H1 (cell line): ENCODE data around the gene TGFB3. TPM values are rescaled to one million over a fixed set of nuclear protein-coding genes. Genes with fewer than 3 reads are reported as not detected.

Experiments used
- CTCF ChIA-PET: fragments of 300-600 bp; sonication (Branson Sonifier 250); formaldehyde crosslinking; loops from one replicate; lab custom pipeline; 2021; ENCODE audit not compliant: partially characterized antibody; lab: Charles Lee
- POLR2A ChIA-PET: fragments of 300-600 bp; sonication (Branson Sonifier 250); formaldehyde crosslinking; loops from one replicate; lab custom pipeline; 2021; ENCODE audit warnings: inconsistent platforms; ENCODE audit not compliant: partially characterized antibody; lab: Charles Lee
- DNase-seq, 2 experiments: peaks; one replicate each; pipeline versions ENCODE4 v3.0.0 to v3.0.0-alpha.2; 2010 to 2022; ENCODE audit warnings: low spot score in 2 of 2, low read depth in 1 of 2, mixed read lengths in 1 of 2
- FAIRE-seq: peaks from 2 replicates; lab custom pipeline; 2011; peaks lifted over from hg19 to GRCh38; lab: Jason Lieb, UNC
- H2AFZ ChIP-seq: 2 replicates; pipeline ENCODE4 v1.8.1; 2012; ENCODE audit warnings: low read length, inconsistent platforms
- H2AK5ac ChIP-seq: 2 replicates; pipeline ENCODE4 v1.6.1; 2013; ENCODE audit warnings: low read depth, low read length
- H2BK120ac ChIP-seq: replicated peaks from 2 replicates; pipeline ENCODE3; 2013; ENCODE audit warnings: low read depth, low read length, inconsistent platforms
- H2BK12ac ChIP-seq: 2 replicates; pipeline ENCODE4 v1.6.1; 2013; ENCODE audit warnings: low read depth, low read length
- H2BK15ac ChIP-seq: 2 replicates; pipeline ENCODE4 v1.6.1; 2013; ENCODE audit warnings: low read length
- H2BK20ac ChIP-seq: 2 replicates; pipeline ENCODE4 v1.6.1; 2013; ENCODE audit warnings: low read length
- H2BK5ac ChIP-seq: 2 replicates; pipeline ENCODE4 v1.6.1; 2013; ENCODE audit warnings: low read depth, low read length
- H3K14ac ChIP-seq: 2 replicates; pipeline ENCODE4 v1.6.1; 2013; ENCODE audit warnings: inconsistent platforms; ENCODE audit not compliant: insufficient read length
- H3K18ac ChIP-seq: 2 replicates; pipeline ENCODE4 v1.6.1; 2013; ENCODE audit warnings: low read length; ENCODE audit errors: extremely low read depth
- H3K23ac ChIP-seq: 2 replicates; pipeline ENCODE4 v1.6.1; 2013; ENCODE audit warnings: inconsistent platforms; ENCODE audit not compliant: insufficient read length
- H3K23me2 ChIP-seq: 2 replicates; pipeline ENCODE4 v1.6.1; 2013; ENCODE audit warnings: low read depth, low read length
- H3K27ac ChIP-seq: 2 replicates; pipeline ENCODE4 v1.6.1; 2011; ENCODE audit warnings: low read depth, low read length, inconsistent platforms
- H3K27me3 ChIP-seq, 4 experiments: replicated peaks in 1 of 4; 1 replicate in 1 of 4; 2 replicates in 3 of 4; pipeline versions ENCODE4 v1.6.1 to v1.8.1; 2011 to 2013; ENCODE audit warnings: low read length in 3 of 4, mild to moderate bottlenecking in 3 of 4, inconsistent platforms in 2 of 4, mixed read lengths in 2 of 4, moderate library complexity in 1 of 4; ENCODE audit not compliant: control insufficient read depth in 3 of 4, insufficient read depth in 3 of 4; ENCODE audit errors: extremely low read depth in 1 of 4
- H3K36me3 ChIP-seq, 4 experiments: 2 replicates each; pipeline versions ENCODE4 v1.6.1 to v1.8.1; 2011 to 2013; ENCODE audit warnings: mild to moderate bottlenecking in 4 of 4, low read length in 3 of 4, moderate library complexity in 2 of 4, control low read depth in 1 of 4, inconsistent platforms in 1 of 4; ENCODE audit not compliant: insufficient read depth in 4 of 4, control insufficient read depth in 2 of 4
- H3K4ac ChIP-seq: replicated peaks from 2 replicates; pipeline ENCODE3; 2013; ENCODE audit warnings: low read length, low read depth, mixed read lengths, inconsistent platforms; ENCODE audit not compliant: insufficient read length
- H3K4me1 ChIP-seq, 4 experiments: replicated peaks in 1 of 4; 1 replicate in 1 of 4; 2 replicates in 3 of 4; pipeline versions ENCODE4 v1.6.1 to v1.8.1; 2011 to 2013; ENCODE audit warnings: low read length in 3 of 4, inconsistent platforms in 2 of 4, mixed read lengths in 1 of 4; ENCODE audit not compliant: insufficient read depth in 4 of 4, control insufficient read depth in 3 of 4
- H3K4me2 ChIP-seq, 2 experiments: 2 replicates each; pipeline versions ENCODE4 v1.6.1 to v1.8.1; 2011 to 2013; ENCODE audit warnings: low read depth in 2 of 2, low read length in 2 of 2, control low read depth in 1 of 2, inconsistent platforms in 1 of 2, mild to moderate bottlenecking in 1 of 2; ENCODE audit not compliant: insufficient read depth in 1 of 2
- H3K4me3 ChIP-seq, 4 experiments: fragments of 200-600, 300-600 bp in 1 of 4; sonication (generic), shearing (Covaris generic), sonication (Bioruptor Twin) in 1 of 4; 2 replicates each; pipeline versions ENCODE4 v1.5.1 to v1.8.1; 2011 to 2016; ENCODE audit warnings: low read length in 4 of 4, low read depth in 3 of 4, control low read depth in 2 of 4, inconsistent platforms in 2 of 4, mild to moderate bottlenecking in 2 of 4, mixed read lengths in 1 of 4, moderate library complexity in 1 of 4; ENCODE audit not compliant: insufficient read depth in 2 of 4; ENCODE audit errors: extremely low read depth in 1 of 4
- H3K56ac ChIP-seq: replicated peaks from 2 replicates; pipeline ENCODE3; 2013; ENCODE audit warnings: low read depth, mild to moderate bottlenecking, mixed read lengths, low read length, inconsistent platforms; ENCODE audit not compliant: insufficient read length
- H3K79me1 ChIP-seq: 2 replicates; pipeline ENCODE4 v1.6.1; 2013; ENCODE audit warnings: low read depth, low read length, control low read depth
- H3K79me2 ChIP-seq, 2 experiments: 2 replicates each; pipeline versions ENCODE4 v1.6.1 to v1.8.1; 2012 to 2013; ENCODE audit warnings: low read length in 2 of 2, mild to moderate bottlenecking in 2 of 2, inconsistent platforms in 1 of 2; ENCODE audit not compliant: insufficient read depth in 2 of 2, control insufficient read depth in 1 of 2
- H3K9ac ChIP-seq, 4 experiments: replicated peaks in 1 of 4; 1 replicate in 1 of 4; 2 replicates in 3 of 4; pipeline versions ENCODE4 v1.6.1 to v1.8.1; 2011 to 2013; ENCODE audit warnings: low read depth in 3 of 4, low read length in 3 of 4, control low read depth in 2 of 4, mild to moderate bottlenecking in 2 of 4, moderate library complexity in 2 of 4, inconsistent platforms in 1 of 4; ENCODE audit errors: extremely low read depth in 1 of 4
- H3K9me3 ChIP-seq, 2 experiments: 2 replicates each; pipeline versions ENCODE4 v1.6.1 to v1.8.1; 2012 to 2013; ENCODE audit warnings: mild to moderate bottlenecking in 2 of 2, moderate library complexity in 2 of 2, control low read depth in 1 of 2, inconsistent platforms in 1 of 2, low read depth in 1 of 2, low read length in 1 of 2, mixed read lengths in 1 of 2; ENCODE audit not compliant: insufficient read depth in 2 of 2
- H4K20me1 ChIP-seq, 2 experiments: replicated peaks in 1 of 2; 2 replicates each; pipeline versions ENCODE3 to v1.8.1; 2011 to 2013; ENCODE audit warnings: inconsistent platforms in 2 of 2, low read length in 2 of 2, mild to moderate bottlenecking in 1 of 2; ENCODE audit not compliant: insufficient read depth in 2 of 2, control insufficient read depth in 1 of 2
- H4K5ac ChIP-seq: 2 replicates; pipeline ENCODE4 v1.6.1; 2013; ENCODE audit warnings: low read length, low read depth, mixed read lengths, inconsistent platforms; ENCODE audit not compliant: insufficient read length
- H4K8ac ChIP-seq: 2 replicates; pipeline ENCODE4 v1.8.0; 2013; ENCODE audit warnings: mild to moderate bottlenecking, moderate library complexity, low read length, inconsistent platforms; ENCODE audit not compliant: insufficient read depth; ENCODE audit errors: extremely low read depth
- H4K91ac ChIP-seq: replicated peaks from 2 replicates; pipeline ENCODE3; 2013; ENCODE audit warnings: low read length, mixed read lengths, inconsistent platforms; ENCODE audit not compliant: insufficient read length
- CHD2 ChIP-seq: IDR thresholded peaks from 2 replicates; pipeline ENCODE4 v1.6.1; 2012; ENCODE audit warnings: low read length, improper control_type of control experiment
- HDAC2 ChIP-seq, 2 experiments: fragments of 300-600 bp in 1 of 2; sonication (generic) in 1 of 2; IDR thresholded peaks; 2 replicates each; pipeline ENCODE4 v1.6.1; 2011 to 2012; ENCODE audit warnings: low read depth in 2 of 2, low read length in 2 of 2, mild to moderate bottlenecking in 2 of 2, moderate library complexity in 2 of 2, borderline replicate concordance in 1 of 2, inconsistent platforms in 1 of 2
- TAF7 ChIP-seq: optimal IDR thresholded peaks from 2 replicates; pipeline ENCODE3; 2011; ENCODE audit warnings: low read depth, mild to moderate bottlenecking, inconsistent platforms, low read length, moderate library complexity, borderline replicate concordance
- WGBS, 2 experiments: shearing (Covaris generic) in 1 of 2; methylation state at CpG; one replicate each; pipeline versions ENCODE4 v1.1.6 to v1.1.7; 2013 to 2015; ENCODE audit warnings: low lambda C conversion rate in 2 of 2, mixed read lengths in 2 of 2, inconsistent platforms in 1 of 2, low coverage in 1 of 2, missing lambda C conversion rate in 1 of 2; ENCODE audit not compliant: insufficient replicate concordance in 2 of 2, insufficient coverage in 1 of 2, insufficient read length in 1 of 2; ENCODE audit errors: extremely low coverage in 1 of 2, missing lambda C conversion rate in 1 of 2; 5-methylcytosine and 5-hydroxymethylcytosine counted together
- polyA plus RNA-seq, 7 experiments: library from polyadenylated mRNA; depleted of rRNA in 3 of 7; stranded (reverse) in 5 of 7; unstranded in 2 of 7; fragments of >200 nt in 5 of 7; fragments of 200-250 nt in 2 of 7; gene quantifications; 1 replicate in 5 of 7; 2 replicates in 1 of 7; 4 replicates in 1 of 7; pipeline versions ENCODE4 v1.2.1 to v1.2.3, GENCODE V29; 2011 to 2013; ENCODE audit warnings: missing spikeins in 2 of 7, mixed read lengths in 2 of 7
- total RNA-seq: library from RNA; stranded (reverse); fragmentation: NEBNext Ultra II Directional; extraction: Animal tissue kit (Norgen Biotek cat#: 25700); gene quantifications from 2 replicates; pipeline ENCODE4 v1.2.1, GENCODE V29; 2021

The TGFB3 gene
- total and polyA plus RNA-seq, 2 of the 8 experiments (the other 6 are each of a cell fraction or from before 2014, with no cell fraction given): 0.65 to 0.86 TPM

DNA sequence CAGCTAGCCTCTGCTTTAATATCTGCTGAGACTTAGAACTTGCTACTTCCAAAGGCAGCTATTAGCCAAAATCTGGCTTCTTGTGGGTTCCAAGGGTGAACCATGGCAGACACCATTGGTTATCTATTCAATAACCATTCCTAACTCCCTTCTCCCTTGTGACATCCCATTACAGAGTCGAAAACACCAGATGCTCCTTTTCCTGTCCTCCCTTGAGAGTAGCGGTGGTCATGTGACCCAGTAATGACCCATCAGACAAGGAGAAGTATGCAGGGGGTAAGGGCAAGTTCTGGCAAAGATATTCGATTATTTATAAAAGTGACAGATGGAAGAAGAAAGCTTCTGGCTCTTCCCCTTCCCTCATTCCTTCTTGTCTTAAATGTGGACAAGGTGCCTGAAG lies 20.1 kb downstream of the TGFB3 start:
- POLR2A ChIA-PET: interaction anchor here (1.0 kb wide), 1 partner anchor 13 kb away, joined by 3 read pairs; no protein-coding TSS in a partner anchor
- no peak overlapping the region for H2BK12ac ChIP-seq
- H4K8ac ChIP-seq: no peak overlapping the region
- FAIRE-seq (no peak), DNase-seq (no peak)
- no peak overlapping the region for H3K4me3 ChIP-seq
- peaks cover 0 to 2% (median 1%) of the 10 kb centered on the region in 4 experiments; a peak in 3 of 7 replicates for H3K4me1 ChIP-seq
- no peak overlapping the region for H2BK15ac ChIP-seq
- no peak overlapping the region for H3K9ac ChIP-seq
- no peaks in the 10 kb centered on the region for H3K9me3 ChIP-seq
- TF ChIP-seq HDAC2 (IDR thresholded peaks at IDR 0.05; ENCODE audit: borderline replicate concordance in 1 of 2, low read depth in 2 of 2, low read length in 2 of 2) (no peak), CHD2 (no peak), TAF7 (no peak)
- WGBS, 2 experiments: 77% methylated on average over 3 of the region's 3 CpGs; no CpG with 5 or more reads in 1 of the 2 experiments
- H2BK5ac ChIP-seq: no peak overlapping the region
- H3K18ac ChIP-seq: no peak overlapping the region
- no peaks in the 10 kb centered on the region for H3K79me2 ChIP-seq
- no peaks in the 10 kb centered on the region for H3K36me3 ChIP-seq
- CTCF ChIA-PET: interaction anchor here (0.6 to 1.8 kb wide), 5 partner anchors 17 to 241 kb away, joined by 3 to 7 read pairs (median 3); no protein-coding TSS in a partner anchor
- no peak overlapping the region for H2AFZ ChIP-seq
- H3K56ac ChIP-seq: no peak overlapping the region
- no peaks in the 10 kb centered on the region for H4K20me1 ChIP-seq
- no peaks in the 10 kb centered on the region for H3K27me3 ChIP-seq
- no peak overlapping the region for H2BK20ac ChIP-seq
- H3K23me2 ChIP-seq: no peaks in the 10 kb centered on the region
- no peak overlapping the region for H3K23ac ChIP-seq
- H3K79me1 ChIP-seq: no peaks in the 10 kb centered on the region
- H3K4ac ChIP-seq: no peak overlapping the region
- H2BK120ac ChIP-seq: no peak overlapping the region
- H3K27ac ChIP-seq: no peak overlapping the region
- no peak overlapping the region for H4K5ac ChIP-seq
- no peak overlapping the region for H2AK5ac ChIP-seq
- no peak overlapping the region for H3K4me2 ChIP-seq
- no peak overlapping the region for H4K91ac ChIP-seq
- H3K14ac ChIP-seq: no peak overlapping the region
